IPS-18a (cell line): ENCODE measurements around the gene ATP8A2.

Experiments
- H3K27ac ChIP-seq: one replicate; pipeline ENCODE4 v1.5.1; 2013; ENCODE audit warnings: low read length
- H3K27me3 ChIP-seq: one replicate; pipeline ENCODE4 v1.6.1; 2013; ENCODE audit warnings: mild to moderate bottlenecking, low read length; ENCODE audit not compliant: control insufficient read depth, insufficient read depth
- H3K36me3 ChIP-seq: one replicate; pipeline ENCODE4 v1.6.1; 2013; ENCODE audit warnings: low read depth, low read length; ENCODE audit not compliant: control insufficient read depth
- H3K4me1 ChIP-seq: one replicate; pipeline ENCODE4 v1.6.1; 2013; ENCODE audit warnings: low read depth, low read length; ENCODE audit not compliant: control insufficient read depth
- H3K4me3 ChIP-seq: one replicate; pipeline ENCODE4 v1.5.1; 2013; ENCODE audit warnings: low read length
- H3K9ac ChIP-seq: one replicate; pipeline ENCODE4 v1.6.1; 2013; ENCODE audit warnings: mild to moderate bottlenecking, low read length, moderate library complexity
- H3K9me3 ChIP-seq: one replicate; pipeline ENCODE4 v1.6.1; 2013; ENCODE audit warnings: low read depth, low read length; ENCODE audit not compliant: control insufficient read depth

The ATP8A2 gene

GRCh38 chr13:25922376-25922775 is 550.6 kb downstream of the ATP8A2 start:
- no peaks in the 10 kb centered on the region for H3K36me3 ChIP-seq
- no peak overlapping the region for H3K9ac ChIP-seq
- H3K4me3 ChIP-seq = no peak overlapping the region
- no peak overlapping the region for H3K27ac ChIP-seq
- peaks cover 13% of the 10 kb centered on the region for H3K27me3 ChIP-seq
- H3K9me3 ChIP-seq = no peaks in the 10 kb centered on the region
- H3K4me1 ChIP-seq = peaks cover 28% of the 10 kb centered on the region

- Histone ChIP-seq H3K36me3 (no peaks in the 10 kb centered on the region), H3K4me3 (no peak overlapping the region), H3K27ac (no peak overlapping the region), H3K9me3 (no peaks in the 10 kb centered on the region), H3K27me3 (peaks cover 4% of the 10 kb centered on the region), H3K4me1 (peaks cover 37% of the 10 kb centered on the region), H3K9ac (no peak overlapping the region)
These were observed 551.7 kb downstream of the ATP8A2 start for GRCh38 chr13:25923217-25924085.

GRCh38 chr13:25927363-25927762 is 555.6 kb downstream of the ATP8A2 start:
- no peak overlapping the region for H3K9ac ChIP-seq
- H3K9me3 ChIP-seq = no peaks in the 10 kb centered on the region
- H3K36me3 ChIP-seq = no peaks in the 10 kb centered on the region
- peaks cover 49% of the 10 kb centered on the region for H3K4me1 ChIP-seq
- H3K27me3 ChIP-seq = no peaks in the 10 kb centered on the region
- H3K27ac ChIP-seq = no peak overlapping the region
- no peak overlapping the region for H3K4me3 ChIP-seq

- Histone ChIP-seq H3K9ac (no peak overlapping the region), H3K27me3 (no peaks in the 10 kb centered on the region), H3K4me1 (peaks cover 45% of the 10 kb centered on the region), H3K36me3 (no peaks in the 10 kb centered on the region), H3K9me3 (no peaks in the 10 kb centered on the region), H3K4me3 (no peak overlapping the region), H3K27ac (no peak overlapping the region)
These were observed 556.2 kb downstream of the ATP8A2 start for GRCh38 chr13:25927932-25928331.

DNA sequence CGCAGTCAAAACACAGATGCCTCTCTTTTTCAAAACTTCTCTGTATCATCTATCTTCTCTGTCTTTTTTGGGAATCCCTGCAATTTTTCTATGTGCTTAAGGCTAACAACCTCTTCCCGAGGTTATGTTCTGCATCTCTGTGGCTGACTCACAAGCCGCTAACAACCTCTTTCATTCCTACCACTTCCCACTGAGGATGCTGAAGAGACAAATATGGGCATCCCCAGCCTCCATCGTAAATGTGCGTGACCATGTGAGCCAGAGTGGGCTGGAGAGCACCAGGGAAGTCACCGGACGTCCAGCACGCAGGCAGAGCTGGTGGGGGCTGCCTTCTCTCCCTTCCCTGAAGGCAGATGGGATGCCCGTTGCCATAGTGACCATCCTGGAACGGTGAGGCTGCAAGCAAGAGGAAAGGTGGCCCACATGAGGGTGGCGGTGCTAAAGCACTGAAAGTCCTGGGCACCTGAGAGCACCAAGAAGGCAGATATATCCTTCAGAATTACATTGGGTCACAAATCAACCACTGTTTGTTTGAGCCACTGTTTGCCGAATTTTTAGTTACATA is 557.2 kb downstream of the ATP8A2 start:
- no peaks in the 10 kb centered on the region for H3K9me3 ChIP-seq
- H3K36me3 ChIP-seq = no peaks in the 10 kb centered on the region
- no peak overlapping the region for H3K9ac ChIP-seq
- no peak overlapping the region for H3K4me3 ChIP-seq
- no peak overlapping the region for H3K27ac ChIP-seq
- no peaks in the 10 kb centered on the region for H3K27me3 ChIP-seq
- H3K4me1 ChIP-seq = peaks cover 34% of the 10 kb centered on the region

DNA sequence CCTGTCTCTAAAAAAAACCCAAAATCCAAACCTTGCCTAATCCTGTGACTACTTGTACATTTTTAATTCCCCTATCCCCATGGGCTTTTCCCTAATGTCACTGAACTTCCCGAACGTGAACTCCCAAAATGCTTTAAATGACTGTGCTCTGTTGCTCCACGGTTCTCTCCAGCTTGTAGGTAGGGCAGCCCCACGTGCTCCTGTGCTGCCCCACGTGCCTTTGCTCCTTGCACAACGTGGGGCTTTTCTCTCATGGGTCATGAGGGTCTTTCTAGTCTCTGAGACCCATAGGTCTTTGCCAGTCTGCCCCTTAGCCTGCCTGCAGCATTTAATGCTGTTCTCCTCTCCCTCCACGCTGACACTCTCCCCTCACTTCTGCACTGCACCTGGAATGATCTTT is 558.0 kb downstream of the ATP8A2 start:
- H3K36me3 ChIP-seq = no peaks in the 10 kb centered on the region
- H3K9me3 ChIP-seq = no peaks in the 10 kb centered on the region
- H3K27me3 ChIP-seq = no peaks in the 10 kb centered on the region
- no peak overlapping the region for H3K4me3 ChIP-seq
- no peak overlapping the region for H3K9ac ChIP-seq
- H3K27ac ChIP-seq = no peak overlapping the region
- H3K4me1 ChIP-seq = peaks cover 33% of the 10 kb centered on the region

- H3K36me3 ChIP-seq = no peaks in the 10 kb centered on the region
- no peak overlapping the region for H3K4me3 ChIP-seq
- H3K4me1 ChIP-seq = peaks cover 33% of the 10 kb centered on the region
- no peaks in the 10 kb centered on the region for H3K27me3 ChIP-seq
- H3K9ac ChIP-seq = no peak overlapping the region
- H3K9me3 ChIP-seq = no peaks in the 10 kb centered on the region
- no peak overlapping the region for H3K27ac ChIP-seq
These were observed 558.9 kb downstream of the ATP8A2 start for GRCh38 chr13:25930653-25931052.

GRCh38 chr13:25932365-25932764 is 560.6 kb downstream of the ATP8A2 start:
- Histone ChIP-seq H3K9me3 (no peaks in the 10 kb centered on the region), H3K4me1 (peaks cover 26% of the 10 kb centered on the region), H3K27ac (no peak overlapping the region), H3K27me3 (no peaks in the 10 kb centered on the region), H3K36me3 (no peaks in the 10 kb centered on the region), H3K9ac (no peak overlapping the region), H3K4me3 (no peak overlapping the region)

GRCh38 chr13:25933520-25933919 is 561.7 kb downstream of the ATP8A2 start:
- H3K36me3 ChIP-seq = no peaks in the 10 kb centered on the region
- H3K27me3 ChIP-seq = no peaks in the 10 kb centered on the region
- H3K27ac ChIP-seq = no peak overlapping the region
- peaks cover 17% of the 10 kb centered on the region for H3K4me1 ChIP-seq
- H3K4me3 ChIP-seq = no peak overlapping the region
- no peaks in the 10 kb centered on the region for H3K9me3 ChIP-seq
- H3K9ac ChIP-seq = no peak overlapping the region

DNA sequence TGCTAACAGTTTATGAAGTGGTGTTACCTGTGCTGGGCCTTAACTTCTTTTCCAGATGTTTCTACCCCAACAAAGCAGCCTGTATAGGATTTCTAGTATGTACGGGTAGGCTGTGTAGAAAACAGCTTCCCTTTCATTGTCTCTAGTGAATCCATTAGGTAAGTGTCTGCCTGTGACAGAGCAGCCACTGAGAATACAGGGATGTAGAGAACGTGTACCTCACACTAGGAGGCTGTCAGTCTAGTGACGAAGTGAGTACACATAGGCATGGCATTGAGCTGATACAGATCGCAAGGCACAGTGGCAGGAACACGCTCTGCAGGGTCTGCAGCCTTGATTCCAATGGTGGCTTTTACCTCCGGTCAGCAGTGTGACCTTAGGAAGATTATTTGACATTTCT is 562.4 kb downstream of the ATP8A2 start:
- H3K27me3 ChIP-seq = no peaks in the 10 kb centered on the region
- H3K9me3 ChIP-seq = no peaks in the 10 kb centered on the region
- H3K4me3 ChIP-seq = no peak overlapping the region
- H3K27ac ChIP-seq = no peak overlapping the region
- H3K9ac ChIP-seq = no peak overlapping the region
- H3K36me3 ChIP-seq = no peaks in the 10 kb centered on the region
- H3K4me1 ChIP-seq = peaks cover 17% of the 10 kb centered on the region

GRCh38 chr13:25939961-25940687 is 568.4 kb downstream of the ATP8A2 start:
- Histone ChIP-seq H3K27ac (no peak overlapping the region), H3K4me3 (no peak overlapping the region), H3K36me3 (no peaks in the 10 kb centered on the region), H3K4me1 (peaks cover 3% of the 10 kb centered on the region), H3K9ac (no peak overlapping the region), H3K27me3 (no peaks in the 10 kb centered on the region), H3K9me3 (no peaks in the 10 kb centered on the region)
